HL-60/S4 treated with phorbol 12-myristate 13-acetate at 8.2 ng/mL for 4 days and 3 days (cell line): ENCODE data around the gene ENTPD7.
"Not testable (repeated sequence)": the region's sequence is repeated elsewhere in the genome, so short reads cannot be mapped to it uniquely, and the experiment has no call there.

ENCODE experiments used
- in situ Hi-C: fragments of 300-500 bp; cut with MboI; formaldehyde crosslinking; loops from 2 replicates; pipeline ENCODE4 v1.15.0; 2022; ENCODE audit warnings: low sequenced_read_pairs

ENTPD7 gene

GRCh38 chr10:99740933-99741559 lies 81.7 kb downstream of the ENTPD7 start:
- in situ Hi-C loops: no loop called here

- in situ Hi-C loops: no loop called here
These were observed 82.9 kb downstream of the ENTPD7 start for GRCh38 chr10:99742254-99742653.

- in situ Hi-C loops: no loop called here
These were observed 83.4 kb downstream of the ENTPD7 start for GRCh38 chr10:99742701-99743100.

- in situ Hi-C loops: no loop called here
These were observed 84.5 kb downstream of the ENTPD7 start for GRCh38 chr10:99743841-99744240.

- in situ Hi-C loops: not testable (repeated sequence)
These were observed 86.9 kb downstream of the ENTPD7 start for GRCh38 chr10:99746166-99746565.

GRCh38 chr10:99748823-99749451 lies 89.6 kb downstream of the ENTPD7 start:
- in situ Hi-C loops: no loop called here

GRCh38 chr10:99750641-99751040 lies 91.3 kb downstream of the ENTPD7 start:
- in situ Hi-C loops: no loop called here

- in situ Hi-C loops: no loop called here
These were observed 95.4 kb downstream of the ENTPD7 start for GRCh38 chr10:99754670-99755069.
